ENCODE measurements around the gene ZNF652.

Gene ZNF652

DNA sequence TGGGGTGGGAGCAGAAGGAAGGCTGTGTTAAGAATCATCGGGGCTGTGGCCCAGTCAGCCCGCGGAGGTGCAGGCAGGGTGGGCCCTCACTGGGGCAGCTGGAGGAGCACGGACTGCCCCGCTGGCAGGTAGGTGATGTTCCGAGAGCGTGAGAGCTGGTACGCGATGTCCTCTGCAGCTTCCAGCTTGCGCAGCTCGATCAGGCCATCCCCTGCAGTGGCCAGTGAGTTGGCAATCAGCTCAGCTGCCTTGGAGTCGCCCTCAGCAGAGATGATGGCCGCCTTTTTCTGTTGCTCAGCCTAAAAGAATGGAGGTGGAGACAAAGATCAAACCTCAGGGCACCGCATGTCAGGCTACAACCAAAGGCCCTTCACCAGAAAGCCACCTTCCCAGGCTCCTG lies 42.9 kb upstream of the ZNF652 start:
- no peak for DNase-seq
- TF ChIP-seq, protein P1, sequence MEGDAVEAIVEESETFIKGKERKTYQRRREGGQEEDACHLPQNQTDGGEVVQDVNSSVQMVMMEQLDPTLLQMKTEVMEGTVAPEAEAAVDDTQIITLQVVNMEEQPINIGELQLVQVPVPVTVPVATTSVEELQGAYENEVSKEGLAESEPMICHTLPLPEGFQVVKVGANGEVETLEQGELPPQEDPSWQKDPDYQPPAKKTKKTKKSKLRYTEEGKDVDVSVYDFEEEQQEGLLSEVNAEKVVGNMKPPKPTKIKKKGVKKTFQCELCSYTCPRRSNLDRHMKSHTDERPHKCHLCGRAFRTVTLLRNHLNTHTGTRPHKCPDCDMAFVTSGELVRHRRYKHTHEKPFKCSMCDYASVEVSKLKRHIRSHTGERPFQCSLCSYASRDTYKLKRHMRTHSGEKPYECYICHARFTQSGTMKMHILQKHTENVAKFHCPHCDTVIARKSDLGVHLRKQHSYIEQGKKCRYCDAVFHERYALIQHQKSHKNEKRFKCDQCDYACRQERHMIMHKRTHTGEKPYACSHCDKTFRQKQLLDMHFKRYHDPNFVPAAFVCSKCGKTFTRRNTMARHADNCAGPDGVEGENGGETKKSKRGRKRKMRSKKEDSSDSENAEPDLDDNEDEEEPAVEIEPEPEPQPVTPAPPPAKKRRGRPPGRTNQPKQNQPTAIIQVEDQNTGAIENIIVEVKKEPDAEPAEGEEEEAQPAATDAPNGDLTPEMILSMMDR (IDR thresholded peaks at IDR 0.05; ENCODE audit: low read depth, low read length, missing control alignments), result no peak
- H3K27ac ChIP-seq, result no peak overlapping the region
- H3K27me3 ChIP-seq (replicated peaks), result no peaks in the 10 kb centered on the region
- peaks cover 65% of the 10 kb centered on the region for H3K36me3 ChIP-seq (replicated peaks)
- no peak overlapping the region for H3K4me3 ChIP-seq (ENCODE audit: low read depth, low read length)
- in situ Hi-C loops (cut with HindIII; ENCODE audit: low pct_ligation_motif_present, low sequenced_read_pairs), result no loop called here

GRCh38 chr17:49404361-49404760 lies 42.3 kb upstream of the ZNF652 start:
- H3K27me3 ChIP-seq (replicated peaks), result no peaks in the 10 kb centered on the region
- H3K27ac ChIP-seq, result no peak overlapping the region
- in situ Hi-C loops (cut with HindIII; ENCODE audit: low pct_ligation_motif_present, low sequenced_read_pairs), result no loop called here
- TF ChIP-seq, protein P1 (IDR thresholded peaks at IDR 0.05; ENCODE audit: low read depth, low read length, missing control alignments), result no peak
- no peak overlapping the region for H3K4me3 ChIP-seq (ENCODE audit: low read depth, low read length)
- DNase-seq, result no peak
- peaks cover 61% of the 10 kb centered on the region for H3K36me3 ChIP-seq (replicated peaks)

DNA sequence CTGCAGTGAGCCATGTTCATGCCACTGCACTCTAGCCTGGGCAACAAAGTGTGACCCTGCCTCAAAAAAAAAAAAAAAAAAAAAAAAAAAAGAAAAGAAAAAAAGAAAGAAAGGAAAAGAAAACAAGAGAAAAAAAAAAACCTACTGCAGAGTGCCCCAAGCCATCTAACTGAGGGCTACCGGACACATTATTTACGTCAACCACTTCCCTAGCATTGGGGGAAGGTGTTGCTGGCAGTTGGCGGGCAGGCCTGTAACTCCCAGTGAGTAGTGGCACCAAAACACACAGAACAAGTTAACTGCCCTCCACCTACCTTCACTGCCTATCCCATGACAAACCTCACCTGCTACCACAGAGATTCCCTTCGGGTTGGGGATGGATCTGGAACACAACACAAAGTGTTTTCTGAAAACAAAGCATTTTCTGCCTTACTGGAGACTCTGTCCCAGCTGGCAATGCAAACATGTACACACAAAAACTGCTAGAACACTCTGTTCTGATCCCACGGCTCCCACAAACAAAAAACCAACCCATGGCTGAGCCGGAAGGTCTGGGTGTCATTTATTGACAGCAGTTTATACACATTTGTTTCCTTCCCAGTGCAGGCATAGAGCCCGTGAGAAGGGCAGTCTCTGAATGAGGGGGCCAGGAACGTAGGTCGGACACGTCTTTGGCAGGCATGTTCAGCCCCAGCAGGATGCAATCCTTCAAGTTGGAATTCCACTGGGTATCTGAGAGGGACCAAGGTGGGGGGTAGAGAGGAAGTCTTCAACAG lies 41.7 kb upstream of the ZNF652 start:
- TF ChIP-seq, protein P1 (IDR thresholded peaks at IDR 0.05; ENCODE audit: low read depth, low read length, missing control alignments), result no peak
- Histone ChIP-seq H3K4me3 (ENCODE audit: low read depth, low read length) (no peak overlapping the region), H3K27ac (no peak overlapping the region), H3K36me3 (replicated peaks) (peaks cover 55% of the 10 kb centered on the region), H3K27me3 (replicated peaks) (no peaks in the 10 kb centered on the region)
- in situ Hi-C loops (cut with HindIII; ENCODE audit: low pct_ligation_motif_present, low sequenced_read_pairs), result no loop called here
- no peak for DNase-seq

- Histone ChIP-seq H3K27ac (no peak overlapping the region), H3K4me3 (ENCODE audit: low read depth, low read length) (no peak overlapping the region), H3K36me3 (replicated peaks) (peaks cover 48% of the 10 kb centered on the region), H3K27me3 (replicated peaks) (no peaks in the 10 kb centered on the region)
- TF ChIP-seq, protein P1 (IDR thresholded peaks at IDR 0.05; ENCODE audit: low read depth, low read length, missing control alignments), result no peak
- no peak for DNase-seq
- in situ Hi-C loops (cut with HindIII; ENCODE audit: low pct_ligation_motif_present, low sequenced_read_pairs), result no loop called here
Observed at GRCh38 chr17:49402706-49403105, 40.7 kb upstream of the ZNF652 start.

DNA sequence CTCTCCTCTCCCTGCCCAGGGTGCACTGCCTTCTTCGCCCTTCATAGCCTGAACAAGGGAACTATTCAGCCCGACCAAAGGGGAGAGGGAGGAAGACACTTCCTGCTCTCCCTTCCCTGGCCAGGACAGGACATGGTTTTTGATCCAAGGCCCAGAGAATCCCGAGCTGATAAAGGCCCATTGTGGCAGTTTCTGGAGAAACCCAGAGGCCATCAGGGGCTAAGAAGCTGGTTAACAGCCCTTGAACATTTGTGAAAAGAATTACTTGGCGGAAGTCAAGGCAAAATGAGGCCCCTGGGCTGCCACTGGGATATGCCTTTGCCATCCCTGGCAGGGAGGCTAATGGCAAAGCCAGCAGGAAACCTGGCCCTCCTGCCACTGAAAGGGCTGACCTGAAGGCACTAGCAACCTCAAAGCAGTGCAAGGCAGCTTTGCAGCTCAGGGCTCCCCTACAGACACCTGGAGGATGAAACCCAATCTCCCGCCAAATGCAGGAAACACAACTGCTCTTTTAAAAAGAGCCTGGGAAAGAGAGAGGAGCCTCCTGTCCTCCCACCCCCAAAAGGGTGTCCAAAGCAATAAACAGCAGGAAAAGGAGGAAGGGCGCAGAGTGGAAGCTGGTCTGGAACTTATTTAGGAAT lies 40.0 kb upstream of the ZNF652 start:
- Histone ChIP-seq H3K27me3 (replicated peaks) (no peaks in the 10 kb centered on the region), H3K27ac (no peak overlapping the region), H3K36me3 (replicated peaks) (peaks cover 43% of the 10 kb centered on the region), H3K4me3 (ENCODE audit: low read depth, low read length) (no peak overlapping the region)
- no peak for DNase-seq
- TF ChIP-seq, protein P1 (IDR thresholded peaks at IDR 0.05; ENCODE audit: low read depth, low read length, missing control alignments), result no peak
- in situ Hi-C loops (cut with HindIII; ENCODE audit: low pct_ligation_motif_present, low sequenced_read_pairs), result no loop called here
